HG03097 (cell line): ENCODE measurements around the gene CNEP1R1.

ENCODE experiments used
- ATAC-seq: cut with Tn5 transposase; IDR thresholded peaks from one replicate; pipeline ENCODE4 v1.9.1; 2021; ENCODE audit not compliant: unreplicated experiment, low FRiP score

The CNEP1R1 gene

GRCh38 chr16:50015631-50016030, 9.4 kb upstream of the CNEP1R1 start:
- ATAC-seq, result peak; percentile 61

- ATAC-seq, result no peak
Observed at GRCh38 chr16:50017553-50017952, 7.5 kb upstream of the CNEP1R1 start.

GRCh38 chr16:50021544-50021943, 3.5 kb upstream of the CNEP1R1 start:
- no peak for ATAC-seq

GRCh38 chr16:50023641-50024040, 1.4 kb upstream of the CNEP1R1 start:
- no peak for ATAC-seq

- no peak for ATAC-seq
Observed at GRCh38 chr16:50024207-50024606, 818 bp upstream of the CNEP1R1 start.

- ATAC-seq, result peak; percentile 12
Observed at GRCh38 chr16:50025537-50025931, 509 bp downstream of the CNEP1R1 start.

- no peak for ATAC-seq
Observed at GRCh38 chr16:50027829-50028228, 2.8 kb downstream of the CNEP1R1 start.

- no peak for ATAC-seq
Observed at GRCh38 chr16:50035468-50035992, 10.5 kb downstream of the CNEP1R1 start.

GRCh38 chr16:50036426-50036825, 11.4 kb downstream of the CNEP1R1 start:
- ATAC-seq, result no peak

GRCh38 chr16:50037662-50038220, 12.7 kb downstream of the CNEP1R1 start:
- no peak for ATAC-seq

- no peak for ATAC-seq
Observed at GRCh38 chr16:50038286-50038685, 13.3 kb downstream of the CNEP1R1 start.

- no peak for ATAC-seq
Observed at GRCh38 chr16:50038756-50039529, 13.9 kb downstream of the CNEP1R1 start.

GRCh38 chr16:50040018-50040417, 15.0 kb downstream of the CNEP1R1 start:
- ATAC-seq, result no peak

GRCh38 chr16:50040710-50041109, 15.7 kb downstream of the CNEP1R1 start:
- ATAC-seq, result no peak

- no peak for ATAC-seq
Observed at GRCh38 chr16:50043358-50043757, 18.3 kb downstream of the CNEP1R1 start.

GRCh38 chr16:50045412-50045811, 20.4 kb downstream of the CNEP1R1 start:
- no peak for ATAC-seq

- ATAC-seq, result no peak
Observed at GRCh38 chr16:50046853-50047252, 21.8 kb downstream of the CNEP1R1 start.

- no peak for ATAC-seq
Observed at GRCh38 chr16:50047864-50048263, 22.8 kb downstream of the CNEP1R1 start.

- ATAC-seq, result no peak
Observed at GRCh38 chr16:50050802-50051201, 25.8 kb downstream of the CNEP1R1 start.

- ATAC-seq, result no peak
Observed at GRCh38 chr16:50056226-50056625, 31.2 kb downstream of the CNEP1R1 start.

GRCh38 chr16:50058091-50058771, 33.2 kb downstream of the CNEP1R1 start:
- ATAC-seq, result no peak

- no peak for ATAC-seq
Observed at GRCh38 chr16:50059111-50059510, 34.1 kb downstream of the CNEP1R1 start.
